ENCODE data around the gene BLOC1S1.

Gene BLOC1S1

DNA sequence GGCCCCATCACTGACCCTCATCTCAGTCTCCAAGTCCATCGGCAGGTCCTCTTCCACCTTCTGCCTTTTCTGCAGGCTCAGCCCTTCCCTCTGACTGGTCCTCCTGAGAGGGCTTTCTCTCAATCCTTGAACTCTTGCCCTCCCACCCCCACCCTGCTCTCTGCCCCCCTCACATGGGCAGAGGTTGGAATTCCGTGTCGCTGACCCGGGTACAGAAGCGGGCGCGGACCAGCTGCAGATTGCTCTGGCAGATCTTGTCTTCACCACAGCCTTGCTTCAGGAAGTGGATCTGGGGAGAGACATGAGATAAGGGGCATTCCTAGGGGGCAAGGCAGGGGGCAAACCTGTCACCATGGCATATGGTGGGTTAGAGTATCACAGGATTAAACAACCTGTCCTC, 20.5 kb upstream of the BLOC1S1 start:
- no peak for DNase-seq

DNA sequence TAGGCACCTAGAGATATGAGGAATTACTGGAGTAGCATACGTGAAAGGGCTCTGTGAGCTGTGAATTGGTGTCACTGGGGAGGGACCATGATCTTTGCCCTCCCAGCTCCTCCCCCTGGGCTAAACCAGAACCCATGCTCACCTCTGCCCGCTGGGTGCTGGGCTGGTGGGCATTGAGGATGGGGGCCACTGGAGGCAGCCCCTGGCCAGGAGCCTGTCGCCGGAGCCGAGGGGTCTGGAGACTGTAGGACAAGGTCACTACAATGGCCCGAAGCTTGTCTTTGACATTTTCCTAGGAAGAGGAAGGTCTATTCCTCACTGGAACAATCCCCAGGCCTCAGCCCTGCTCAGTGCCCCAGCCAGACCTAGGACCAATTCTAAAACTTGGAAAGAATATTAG, 19.7 kb upstream of the BLOC1S1 start:
- DNase-seq = no peak

DNA sequence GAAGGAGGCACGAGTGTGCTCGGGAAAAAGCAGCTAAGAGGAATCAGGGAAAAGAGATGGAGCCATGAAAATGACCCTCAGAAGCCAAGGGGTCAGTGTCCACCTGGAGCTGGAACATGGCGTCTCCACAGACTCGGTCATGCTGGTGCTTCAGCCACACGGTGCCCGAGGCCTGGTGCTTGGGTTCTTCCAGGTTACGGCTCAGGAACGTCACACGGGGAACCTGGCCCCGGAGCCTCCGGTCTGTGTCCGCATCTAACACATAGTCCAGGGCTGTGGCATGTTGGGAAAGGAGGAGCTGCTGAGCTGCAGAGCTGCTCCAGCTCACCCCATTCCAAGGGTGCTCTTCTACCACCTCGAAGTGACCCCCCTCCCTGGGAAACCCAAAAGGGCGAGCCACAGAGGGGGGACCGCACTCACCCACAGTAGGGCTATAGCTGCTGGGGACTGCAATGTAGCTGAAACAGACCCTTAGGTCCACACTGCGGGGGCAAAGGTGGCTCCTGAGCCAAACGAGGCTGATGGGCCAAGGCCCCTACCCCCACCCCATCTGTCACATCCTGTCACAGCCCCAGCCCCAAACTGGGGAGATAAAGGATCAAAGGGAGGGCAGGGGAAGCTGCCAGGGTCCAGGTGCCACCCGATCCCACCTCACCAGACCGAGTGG, 18.9 kb upstream of the BLOC1S1 start:
- DNase-seq = no peak

DNA sequence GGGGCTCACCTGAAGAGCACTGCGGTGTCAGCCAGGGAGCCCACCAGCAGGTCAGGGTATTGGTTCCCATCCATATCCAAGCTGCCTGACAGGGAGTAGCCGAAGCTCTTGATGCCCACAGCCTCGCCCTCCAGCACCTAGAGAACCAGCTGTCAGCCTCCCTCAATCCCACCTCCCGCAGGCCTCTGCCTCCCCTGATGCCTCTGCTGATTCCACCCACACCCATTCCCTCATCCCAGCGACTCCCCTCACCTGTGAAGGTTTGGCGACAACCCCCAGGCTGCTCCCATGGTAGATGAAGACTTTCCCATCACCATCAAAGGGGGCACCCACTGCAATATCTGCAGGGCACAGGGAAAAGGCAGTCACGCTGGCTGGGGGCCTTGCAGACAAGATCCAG, 18.2 kb upstream of the BLOC1S1 start:
- DNase-seq = no peak

DNA sequence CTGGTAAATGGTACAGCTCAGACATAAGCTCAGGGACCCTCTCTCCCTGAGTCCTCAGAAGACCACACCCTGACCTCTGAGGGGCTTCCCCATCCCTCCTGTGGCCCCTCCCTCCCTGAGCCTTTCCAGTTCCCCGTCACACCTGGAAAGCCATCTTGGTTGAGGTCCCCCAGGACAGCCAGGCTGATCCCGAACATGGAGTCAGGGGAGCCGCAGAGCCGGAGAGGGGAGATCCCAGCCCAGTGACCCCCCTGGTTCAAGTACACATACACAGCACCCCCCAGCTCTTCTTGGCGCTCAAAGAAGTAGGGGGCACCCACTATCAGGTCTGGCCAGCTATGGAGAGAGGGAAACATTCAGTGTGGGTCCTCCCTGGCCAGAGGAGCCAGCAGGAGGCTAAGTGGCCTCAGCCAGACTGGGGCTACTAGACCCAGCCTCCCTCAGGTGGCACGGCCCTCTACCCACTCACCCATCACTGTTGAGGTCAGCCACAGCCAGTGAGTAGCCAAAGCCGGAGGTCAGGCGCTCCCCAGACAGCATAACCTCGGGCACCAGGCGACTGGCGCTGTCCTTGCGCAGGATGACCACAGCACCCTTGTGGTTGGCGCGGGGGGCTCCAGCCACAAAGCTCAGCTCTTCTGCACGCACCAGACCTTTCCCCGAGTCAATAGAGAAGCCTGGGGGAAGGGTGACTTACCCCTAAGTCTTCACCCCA, 17.4 kb upstream of the BLOC1S1 start:
- no peak for DNase-seq

DNA sequence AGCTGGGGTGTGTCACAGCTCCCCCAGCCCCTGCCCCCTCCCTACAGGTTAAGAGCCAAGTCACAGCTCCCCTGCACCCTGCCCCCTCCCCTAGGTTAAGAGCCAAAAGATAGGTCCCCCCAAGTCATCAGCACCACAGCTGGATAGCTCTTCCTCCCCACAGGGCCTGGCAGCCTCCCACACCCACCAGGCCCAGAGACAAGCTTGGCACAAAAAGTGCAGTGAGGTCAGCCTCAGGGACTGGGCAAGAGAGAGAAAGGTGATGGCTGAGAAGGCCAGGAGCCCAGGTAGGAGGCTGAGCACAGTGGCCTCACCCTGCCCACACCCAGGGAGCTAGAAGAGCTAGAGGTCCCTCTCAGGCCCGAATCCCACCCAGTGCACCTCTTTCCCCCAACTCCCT, 16.9 kb upstream of the BLOC1S1 start:
- DNase-seq = no peak

DNA sequence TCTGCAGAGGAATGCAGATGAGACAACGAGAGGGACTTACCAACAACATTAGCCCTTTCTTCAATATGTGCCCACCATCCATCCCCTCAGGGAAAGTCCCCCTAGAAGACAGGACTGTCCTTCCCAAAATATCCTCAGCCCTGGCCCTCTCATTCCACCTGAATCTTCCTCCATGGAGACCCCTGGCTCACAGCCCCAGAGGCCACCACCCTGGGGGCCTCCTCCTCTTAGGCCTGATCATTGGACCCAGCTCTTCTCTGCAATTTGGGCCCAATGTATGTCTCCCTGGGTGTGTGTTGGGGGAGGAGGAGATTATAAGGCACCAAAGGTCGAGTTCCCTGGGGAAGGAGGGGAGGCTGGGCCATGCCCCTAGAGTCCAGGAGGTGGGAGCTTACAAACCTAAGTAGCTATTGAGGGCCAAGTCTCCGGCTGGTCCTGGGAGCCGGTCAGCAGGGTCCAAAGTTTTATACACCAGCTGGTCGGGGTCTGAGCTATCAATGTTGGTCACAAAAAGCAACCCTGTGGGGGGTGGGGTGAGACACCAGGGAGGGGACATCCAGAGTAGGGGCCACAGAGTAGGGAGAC, 16.3 kb upstream of the BLOC1S1 start:
- DNase-seq = no peak

DNA sequence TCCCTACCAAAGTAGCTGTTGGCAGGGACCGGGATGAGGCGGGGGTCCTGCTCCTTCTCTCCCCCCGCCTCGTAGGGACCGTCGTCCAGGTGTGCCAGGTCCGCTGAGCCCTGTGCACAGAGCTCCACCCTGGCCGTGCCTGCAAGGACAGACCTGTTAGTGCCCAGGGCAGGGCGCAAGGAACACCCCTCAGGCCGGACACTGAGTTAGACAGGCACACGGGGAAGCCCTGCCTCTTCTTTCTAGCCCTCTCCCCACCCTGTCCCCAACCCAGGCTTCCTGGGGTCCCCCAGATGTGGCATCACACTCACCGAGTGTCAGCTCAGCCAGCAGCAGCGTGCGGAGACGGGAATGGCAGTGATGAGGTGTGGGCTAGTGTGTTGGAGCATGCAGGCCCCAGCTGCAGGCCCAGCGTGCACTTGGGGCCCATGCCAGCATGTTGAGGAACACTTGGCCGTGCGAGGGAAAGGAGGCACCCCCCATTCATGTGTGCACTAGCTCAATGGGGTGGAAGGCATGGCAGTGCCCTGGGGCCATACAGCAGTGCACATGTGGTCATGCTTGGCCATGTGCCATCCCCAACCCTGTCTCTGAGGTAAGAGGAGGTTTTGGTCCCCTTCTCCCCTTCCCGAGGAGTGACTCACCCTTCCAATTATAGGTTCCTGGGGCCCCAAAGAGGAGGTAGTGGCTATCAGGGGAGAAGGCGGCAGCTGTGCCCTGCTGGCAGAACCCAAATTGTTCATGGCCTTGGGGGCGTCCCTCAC, 15.4 kb upstream of the BLOC1S1 start:
- no peak for DNase-seq

DNA sequence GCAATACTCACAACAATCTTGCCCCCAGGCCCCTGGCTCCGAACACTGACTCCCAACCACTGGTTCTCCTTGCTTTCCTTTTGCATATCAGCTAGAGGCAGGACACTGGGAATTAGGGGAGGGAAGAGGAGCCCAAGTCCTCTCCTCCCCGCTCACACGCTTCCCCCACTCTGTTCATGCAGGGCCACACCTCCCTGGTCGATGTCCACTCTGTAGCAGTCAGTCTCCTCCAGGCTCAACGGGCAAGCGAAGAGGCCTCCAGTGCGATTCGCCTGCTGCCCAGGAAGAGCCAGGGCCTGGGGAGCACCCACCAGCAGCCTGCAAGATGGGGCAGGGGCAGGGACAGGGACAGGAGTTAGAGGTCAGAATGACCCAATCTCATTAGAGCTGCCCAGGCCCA, 13.0 kb upstream of the BLOC1S1 start:
- DNase-seq = no peak

DNA sequence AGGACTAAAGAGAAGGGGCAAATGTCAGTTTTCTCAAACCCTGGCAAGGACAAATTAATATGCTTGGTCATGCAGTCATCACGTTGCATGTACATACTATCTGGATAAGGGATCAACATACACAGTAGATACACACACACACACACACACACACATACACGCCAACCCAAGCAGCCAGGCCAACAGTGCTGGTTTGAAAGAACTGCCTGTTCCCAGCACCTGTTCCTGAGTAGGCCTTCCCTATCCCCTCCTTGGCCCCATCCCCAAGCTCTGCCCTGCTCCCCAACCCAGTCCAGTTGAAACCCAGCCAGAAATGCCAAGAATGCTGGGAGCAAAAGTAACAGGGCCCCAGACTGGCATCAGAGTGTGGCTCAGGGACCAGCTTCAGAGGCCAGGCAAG, 12.6 kb upstream of the BLOC1S1 start:
- DNase-seq = no peak

DNA sequence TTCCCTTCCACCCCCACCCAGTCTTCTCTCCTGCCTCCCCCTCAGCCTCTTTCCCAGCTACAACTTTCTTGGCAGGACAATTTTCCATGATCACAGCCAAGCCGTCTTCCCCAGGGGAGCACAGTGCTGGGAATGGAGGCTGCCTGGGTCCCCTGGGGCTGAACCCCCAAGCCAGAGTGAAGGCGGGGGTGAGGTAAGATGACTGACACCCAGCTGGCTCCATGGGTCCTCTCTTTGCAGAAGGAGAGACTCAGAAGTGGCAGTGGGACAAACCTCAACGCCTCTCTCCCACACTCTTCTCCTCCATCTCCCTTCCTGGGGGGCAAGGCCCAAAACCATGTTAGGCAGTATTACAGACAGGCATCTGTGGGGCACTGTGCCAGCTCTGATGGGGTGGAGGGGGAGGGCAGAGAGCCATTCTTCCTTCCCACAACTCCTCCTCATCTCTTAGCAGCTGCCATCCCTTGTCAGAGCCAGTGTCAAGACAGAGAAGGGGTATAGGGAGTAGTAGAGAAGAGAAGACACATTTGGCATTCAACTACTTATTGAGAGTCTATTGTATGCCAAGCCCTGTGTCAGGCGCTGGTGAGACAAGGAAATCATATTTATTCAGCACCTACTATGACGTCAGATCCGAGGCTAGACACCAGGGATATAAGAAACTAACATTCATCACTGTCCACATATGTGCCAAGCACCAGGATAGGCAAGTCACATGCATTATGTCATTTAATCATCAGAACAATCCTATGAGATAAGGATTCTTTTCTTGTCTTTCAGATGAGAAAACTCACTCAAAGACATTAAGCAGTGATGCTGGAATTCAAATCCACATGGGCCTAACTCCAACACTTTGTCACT, 11.7 kb upstream of the BLOC1S1 start:
- DNase-seq = no peak

DNA sequence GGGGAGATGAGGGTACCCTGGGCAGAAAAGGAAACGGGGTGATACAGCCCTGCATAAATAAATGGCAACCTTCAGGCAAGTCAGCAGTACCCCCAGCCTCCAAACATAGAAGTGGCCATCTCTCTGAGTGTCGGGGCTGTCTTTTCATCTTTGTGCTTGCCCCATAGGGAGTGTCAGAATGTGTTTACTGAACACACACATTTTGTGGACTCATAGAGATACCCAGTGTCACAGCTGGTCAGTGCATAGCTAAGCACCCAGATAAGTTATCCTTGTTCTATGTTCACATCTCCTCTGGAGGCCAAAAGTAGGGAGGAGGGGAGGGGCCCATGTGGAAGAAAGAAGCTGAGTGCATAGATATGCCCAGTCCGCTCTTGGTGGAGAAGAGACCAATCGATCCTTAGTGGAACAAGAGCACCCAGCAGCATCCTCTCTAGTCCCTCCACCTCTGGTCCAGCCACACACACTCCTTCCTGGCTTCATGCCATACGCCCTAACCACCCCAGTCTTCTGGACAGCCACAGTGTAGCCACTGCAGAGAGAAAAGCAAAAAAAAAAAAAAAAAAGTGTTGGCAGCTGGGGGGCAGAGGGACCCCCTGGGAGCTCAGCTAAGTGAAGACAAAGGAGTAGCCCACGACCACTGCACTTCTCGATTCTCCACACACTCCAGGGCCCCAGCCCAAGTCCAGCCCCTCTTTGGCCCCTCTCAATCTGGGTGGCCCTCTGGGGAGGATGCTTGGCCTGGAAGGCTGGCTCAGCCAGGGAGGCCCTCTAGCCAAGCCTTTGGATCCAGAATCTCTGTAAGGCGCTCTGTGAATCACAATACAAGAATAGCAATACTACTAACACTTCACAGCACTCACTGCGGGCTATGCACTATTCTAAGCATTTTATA, 10.8 kb upstream of the BLOC1S1 start:
- no peak for DNase-seq

DNA sequence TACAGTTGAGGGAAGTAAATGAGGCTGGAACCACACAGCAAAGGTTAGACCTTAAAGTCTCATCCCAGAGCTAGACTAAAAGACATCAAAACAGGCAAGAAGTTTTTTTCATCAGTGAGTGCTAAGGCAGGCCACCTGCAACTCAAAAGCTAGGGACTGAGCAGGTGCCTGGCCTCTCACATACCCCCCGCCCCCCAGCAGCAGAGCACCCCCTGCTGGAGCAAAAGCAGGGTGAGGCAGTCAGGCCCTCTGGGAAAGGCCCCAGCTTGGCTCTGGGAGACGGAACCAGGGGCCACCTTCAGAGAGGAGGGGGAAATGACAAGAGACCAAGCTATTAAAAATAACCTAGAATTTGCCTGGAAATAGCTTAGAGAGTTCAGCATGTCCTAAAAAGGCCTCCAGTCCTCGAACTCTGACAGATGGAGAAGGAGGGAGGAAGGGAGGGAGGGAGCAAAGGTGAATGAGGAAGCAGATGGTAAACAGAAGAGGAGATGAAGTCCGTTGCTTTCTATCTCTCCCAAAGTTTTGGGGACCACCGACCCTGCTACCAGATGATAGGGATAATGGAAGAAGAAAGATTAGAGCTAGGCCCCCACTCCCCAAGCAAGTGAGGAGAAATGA, 10.0 kb upstream of the BLOC1S1 start:
- DNase-seq = no peak

DNA sequence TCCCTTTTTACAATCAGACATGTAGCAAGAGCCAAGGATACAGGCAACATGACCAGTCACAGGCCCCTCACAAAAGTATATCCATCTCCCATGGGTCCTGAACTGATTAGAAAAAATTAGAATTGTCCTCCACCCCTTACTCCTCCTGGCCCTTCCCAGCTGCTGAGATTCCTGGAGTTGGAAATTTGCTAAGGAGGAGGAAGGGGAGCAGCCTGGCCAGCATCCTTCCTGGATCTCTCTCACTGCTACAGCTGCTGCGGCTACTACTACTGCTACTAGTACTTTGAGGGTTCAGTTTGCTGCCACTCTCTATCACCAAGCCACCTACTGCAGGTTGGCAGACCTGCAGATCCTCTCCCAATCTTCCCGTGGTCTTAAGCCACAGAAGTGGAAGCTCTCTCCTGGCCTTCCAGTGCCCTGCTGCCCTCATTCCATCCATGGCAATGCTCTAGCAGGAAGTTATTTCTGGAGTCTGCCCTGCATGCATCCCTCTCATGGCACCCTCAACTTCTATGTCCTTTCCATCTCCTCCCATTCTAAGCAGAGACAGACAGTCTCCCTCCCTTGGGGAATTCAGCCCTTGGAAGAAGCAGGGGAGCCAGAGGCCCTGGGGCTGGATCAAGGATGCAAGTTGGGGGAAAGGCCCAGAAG, 9.2 kb upstream of the BLOC1S1 start:
- DNase-seq = no peak

DNA sequence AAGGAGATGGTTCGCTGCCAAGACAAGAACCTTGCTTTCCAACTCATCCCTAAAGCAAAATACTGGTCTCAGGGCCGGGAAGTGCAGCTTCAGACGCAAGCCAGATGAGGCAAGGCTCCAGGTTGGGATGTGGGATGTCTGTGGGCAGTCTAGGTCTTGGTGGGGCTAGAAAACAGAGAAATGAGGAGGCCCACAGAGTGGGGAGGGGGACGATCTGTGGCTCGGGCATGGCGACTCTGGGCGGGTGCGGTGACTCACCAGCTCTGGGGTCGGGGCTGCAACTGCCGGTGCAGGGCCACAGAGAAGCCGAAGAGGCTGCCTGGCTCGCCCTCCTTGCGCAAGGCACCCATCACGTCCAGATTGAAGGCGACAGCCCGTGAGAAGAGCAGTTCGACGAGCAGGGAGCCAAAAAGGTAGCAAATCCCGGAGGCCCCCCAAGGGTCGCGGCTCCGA, 8.6 kb upstream of the BLOC1S1 start:
- no peak for DNase-seq

DNA sequence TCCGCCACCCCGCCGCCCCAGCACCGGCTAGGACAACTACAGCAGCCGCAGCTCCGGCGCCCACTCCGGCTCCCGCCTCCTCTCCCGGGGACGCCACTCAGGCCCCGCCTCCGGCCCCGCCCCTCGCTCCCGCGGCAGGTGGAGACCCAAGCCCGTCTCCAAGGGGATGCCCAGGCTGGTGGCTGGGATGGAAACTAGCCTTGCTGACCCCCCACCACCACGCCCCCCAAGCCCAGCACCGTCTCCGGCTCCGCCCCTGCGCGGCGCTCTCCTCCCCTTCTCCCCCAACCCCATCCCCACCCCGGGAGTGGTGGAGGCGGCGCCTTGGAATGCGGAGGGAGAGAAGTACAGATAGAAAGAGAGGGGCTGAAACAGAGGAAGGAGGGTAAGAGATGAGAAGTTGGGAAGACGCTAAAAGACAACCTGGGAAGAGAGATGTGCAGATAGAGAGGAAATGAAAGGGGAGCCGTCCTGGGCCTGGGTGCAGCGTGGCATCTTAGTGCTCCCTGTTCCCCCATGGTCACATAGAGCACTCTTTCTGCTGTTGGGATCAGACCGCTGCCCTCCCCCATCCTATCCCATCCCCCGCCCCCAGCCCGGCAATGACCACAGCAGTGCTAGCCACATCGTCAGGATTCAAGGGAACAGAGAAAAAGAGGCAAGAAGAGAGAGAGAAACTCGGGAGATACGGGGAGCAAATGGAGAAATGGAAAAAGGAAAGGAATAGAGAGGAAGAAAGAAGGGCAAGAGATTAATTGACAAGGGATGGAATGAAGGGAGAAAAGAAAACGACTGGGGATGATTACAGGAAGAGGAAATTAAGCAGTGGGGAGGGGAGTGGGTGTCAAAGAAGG, 7.8 kb upstream of the BLOC1S1 start, which contains the start of gene ITGA7:
ITGA7 (minus strand) TSS at position 64 of the 854 bp plus-strand sequence. CDS start 222 bp downstream, outside the sequence.
- DNase-seq = no peak

DNA sequence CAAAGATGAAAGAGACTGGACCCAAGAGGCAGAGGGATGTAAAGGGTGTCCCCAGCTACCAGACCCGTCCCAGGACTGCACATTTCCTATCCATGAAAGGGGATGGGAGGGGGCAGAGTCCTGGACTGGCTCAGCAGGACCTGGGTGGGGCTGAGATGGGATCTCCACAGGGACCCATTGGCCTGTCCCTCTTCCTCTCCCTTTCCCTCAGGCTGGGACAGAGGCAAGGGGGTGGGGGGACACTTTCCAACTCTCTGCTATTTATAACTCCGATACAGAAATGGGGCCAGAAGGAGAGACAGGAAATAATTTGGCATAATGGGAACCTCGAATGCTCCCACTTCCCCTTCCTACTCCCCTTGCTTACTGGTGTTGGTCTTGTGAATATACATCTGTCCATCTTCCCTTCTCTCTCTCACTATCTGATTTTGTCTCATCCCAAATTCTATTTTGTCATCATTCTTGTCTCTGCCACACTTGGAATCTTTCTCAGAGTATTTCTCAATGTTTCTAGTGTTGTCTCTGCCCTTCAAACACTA, 7.1 kb upstream of the BLOC1S1 start:
- DNase-seq = no peak

DNA sequence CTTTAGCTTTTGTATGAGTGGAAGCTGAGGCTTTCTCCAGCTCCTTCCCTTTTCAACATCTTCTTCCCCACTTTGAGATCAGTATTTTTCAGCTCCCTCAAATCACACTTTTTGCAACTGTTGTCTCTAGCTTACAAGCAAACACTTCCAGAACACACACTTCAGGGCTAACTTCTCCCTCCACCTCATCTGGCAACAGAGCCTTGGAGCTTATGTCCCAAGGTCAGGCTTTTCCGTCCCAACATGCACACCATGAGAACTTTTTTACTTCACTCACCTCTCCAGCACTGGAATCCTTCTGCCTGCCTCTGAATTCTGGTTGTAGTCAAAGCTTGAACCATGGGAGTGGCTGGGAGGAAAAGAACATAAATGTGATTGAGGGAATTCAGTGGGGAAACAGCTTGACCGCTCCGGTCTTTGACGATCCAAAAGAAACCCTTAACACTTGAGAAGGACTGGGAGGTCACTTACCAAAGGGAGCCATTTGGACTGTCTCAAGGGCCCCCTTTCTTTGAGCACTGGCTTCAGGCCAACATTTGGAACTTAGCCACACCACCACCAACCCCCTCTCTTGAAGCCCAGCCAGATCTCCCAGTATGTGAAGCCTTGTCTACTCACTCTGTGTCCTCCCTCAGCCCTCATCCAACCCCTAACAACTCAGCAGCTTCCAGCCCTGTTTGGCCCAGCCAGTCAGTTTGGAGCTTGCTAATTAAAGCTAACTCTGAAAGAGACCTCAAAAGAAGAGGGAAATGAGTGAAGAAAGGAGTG, 3.9 kb upstream of the BLOC1S1 start:
- DNase-seq = no peak
